Sigmoid colon (tissue), 7 donors: ENCODE measurements around the gene CREB3L2. TPM values are rescaled to one million over a fixed set of nuclear protein-coding genes. Genes with fewer than 3 reads are reported as not detected.

ENCODE experiments used
- DNase-seq: peaks from one replicate; pipeline ENCODE4 v3.0.0-alpha.2; 2019
- H3K27ac ChIP-seq, 4 donors: fragments of 200-600 bp; sonication (generic); one replicate each; pipeline ENCODE4 v1.5.1; 2016 to 2019; ENCODE audit warnings: mild to moderate bottlenecking in 1 of 4
- H3K27me3 ChIP-seq, 3 donors: fragments of 200-600 bp; sonication (generic); one replicate each; pipeline ENCODE4 v1.5.1; 2019; ENCODE audit warnings: mild to moderate bottlenecking in 1 of 3
- H3K36me3 ChIP-seq, 4 donors: fragments of 200-600 bp; sonication (generic); one replicate each; pipeline ENCODE4 v1.5.1; 2016 to 2019
- H3K4me1 ChIP-seq, 4 donors: fragments of 200-600 bp; sonication (generic); one replicate each; pipeline ENCODE4 v1.5.1; 2017 to 2019
- H3K4me3 ChIP-seq, 4 donors: fragments of 200-600 bp; sonication (generic); one replicate each; pipeline ENCODE4 v1.5.1; 2017 to 2019; ENCODE audit warnings: mild to moderate bottlenecking in 2 of 4, moderate library complexity in 1 of 4
- H3K9me3 ChIP-seq, 4 donors: fragments of 200-600 bp in 3 of 4; sonication (generic) in 3 of 4; one replicate each; pipeline versions ENCODE4 v1.5.1 to v1.6.1; 2013 to 2019
- CTCF ChIP-seq, 4 experiments: fragments of 450-650 bp in 3 of 4; fragments of 200-600 bp in 1 of 4; IDR thresholded peaks; one replicate each; pipeline ENCODE4 v1.5.1; 2016 to 2019; ENCODE audit warnings: antibody characterized with exemption in 4 of 4, mild to moderate bottlenecking in 3 of 4, moderate library complexity in 2 of 4
- EP300 ChIP-seq, 4 donors: sonication (generic); formaldehyde crosslinking; IDR thresholded peaks; one replicate each; pipeline ENCODE4 v1.6.1; 2017; ENCODE audit warnings: antibody characterized with exemption in 4 of 4
- POLR2A ChIP-seq, 2 donors: fragments of 450-650 bp; IDR thresholded peaks; one replicate each; pipeline ENCODE4 v1.6.1; 2016; ENCODE audit warnings: antibody characterized with exemption in 2 of 2, mild to moderate bottlenecking in 2 of 2, moderate library complexity in 2 of 2
- POLR2AphosphoS5 ChIP-seq, 4 donors: sonication (generic); formaldehyde crosslinking; IDR thresholded peaks; one replicate each; pipeline ENCODE4 v1.6.1; 2017; ENCODE audit warnings: antibody characterized with exemption in 4 of 4
- WGBS, 2 donors: extraction: QIAGEN DNeasy Blood & Tissue Kit; methylation state at CpG; one replicate each; pipeline ENCODE4 v1.1.7; 2013; 5-methylcytosine and 5-hydroxymethylcytosine counted together
- intact Hi-C: fragments of 100-400 bp; cut with DNase I; formaldehyde crosslinking; loops from one replicate; pipeline ENCODE4 v1.15.1; 2023
- polyA plus RNA-seq, 3 donors: library from polyadenylated mRNA; stranded (reverse); fragments of 200-250 nt; gene quantifications; one replicate each; pipeline ENCODE4 v1.2.3, GENCODE V29; 2013
- total RNA-seq, 4 donors: library from RNA; depleted of rRNA; stranded (reverse); fragments of >200 nt; gene quantifications; one replicate each; pipeline ENCODE4 v1.1.0, GENCODE V29; 2016
- donor health status: healthy with polysubstance abuse.
- donor health status: Bipolar disorder and iron deficiency.
- donor health status: healthy.

Gene CREB3L2
- total and polyA plus RNA-seq, 7 donors, result 3.0 to 41.3 (median 26.0) TPM

- intact Hi-C loops, result no loop called here
- 91 to 98% methylated on average over 1 of the region's 1 CpG for WGBS, 2 donors
- no peak overlapping the region for H3K4me3 ChIP-seq
- peaks cover 0 to 61% (median 14%) of the 10 kb centered on the region in 4 donors for H3K36me3 ChIP-seq
- DNase-seq, result no peak
- peaks cover 0 to 7% (median 3%) of the 10 kb centered on the region in 4 donors for H3K4me1 ChIP-seq
- no peaks in the 10 kb centered on the region for H3K9me3 ChIP-seq
- no peaks in the 10 kb centered on the region for H3K27me3 ChIP-seq
- no peak for TF ChIP-seq POLR2A (IDR thresholded peaks at IDR 0.05)
- no peak for TF ChIP-seq CTCF (IDR thresholded peaks at IDR 0.05)
- no peak for TF ChIP-seq POLR2AphosphoS5 (IDR thresholded peaks at IDR 0.05)
- TF ChIP-seq EP300 (IDR thresholded peaks at IDR 0.05), result no peak
- H3K27ac ChIP-seq, result no peak overlapping the region
These were observed 136.1 kb downstream of the CREB3L2 start for GRCh38 chr7:137865764-137866163.

- H3K36me3 ChIP-seq, result peaks cover 0 to 77% (median 14%) of the 10 kb centered on the region in 4 donors
- peaks cover 0 to 7% (median 2%) of the 10 kb centered on the region in 4 donors for H3K4me1 ChIP-seq
- 91 to 92% methylated on average over 2 of the region's 2 CpGs for WGBS, 2 donors
These were observed 138.9 kb downstream of the CREB3L2 start for GRCh38 chr7:137862964-137863363.

GRCh38 chr7:137862358-137862757 lies 139.5 kb downstream of the CREB3L2 start:
- Histone ChIP-seq H3K4me3 (no peak overlapping the region), H3K27ac (no peak overlapping the region), H3K27me3 (no peaks in the 10 kb centered on the region), H3K9me3 (no peaks in the 10 kb centered on the region), H3K4me1 (peaks cover 0 to 7% (median 2%) of the 10 kb centered on the region in 4 donors), H3K36me3 (peaks cover 0 to 72% (median 9%) of the 10 kb centered on the region in 4 donors)
- no peak for TF ChIP-seq EP300 (IDR thresholded peaks at IDR 0.05)
- no peak for TF ChIP-seq POLR2A (IDR thresholded peaks at IDR 0.05)
- no peak for TF ChIP-seq CTCF (IDR thresholded peaks at IDR 0.05)
- no peak for TF ChIP-seq POLR2AphosphoS5 (IDR thresholded peaks at IDR 0.05)
- DNase-seq, result no peak
- intact Hi-C loops, result no loop called here
- 41 to 71% methylated on average over 4 of the region's 4 CpGs for WGBS, 2 donors

More at GRCh38 chr7:137862964-137863363, 138.9 kb downstream of the CREB3L2 start:
- intact Hi-C loops, result no loop called here
- Histone ChIP-seq H3K9me3 (no peaks in the 10 kb centered on the region), H3K27me3 (no peaks in the 10 kb centered on the region), H3K4me3 (no peak overlapping the region), H3K27ac (no peak overlapping the region)
- DNase-seq, result no peak
- TF ChIP-seq POLR2AphosphoS5 (IDR thresholded peaks at IDR 0.05), result no peak
- TF ChIP-seq CTCF (IDR thresholded peaks at IDR 0.05), result no peak
- TF ChIP-seq POLR2A (IDR thresholded peaks at IDR 0.05), result no peak
- TF ChIP-seq EP300 (IDR thresholded peaks at IDR 0.05), result no peak

GRCh38 chr7:137860542-137860941 lies 141.3 kb downstream of the CREB3L2 start:
- TF ChIP-seq EP300 (IDR thresholded peaks at IDR 0.05) (no peak), POLR2A (IDR thresholded peaks at IDR 0.05) (no peak), CTCF (IDR thresholded peaks at IDR 0.05) (no peak), POLR2AphosphoS5 (IDR thresholded peaks at IDR 0.05) (no peak)
- Histone ChIP-seq H3K36me3 (peaks cover 0 to 54% (median 0%) of the 10 kb centered on the region in 4 donors), H3K27me3 (no peaks in the 10 kb centered on the region), H3K27ac (no peak overlapping the region), H3K4me1 (peaks cover 0 to 7% (median 2%) of the 10 kb centered on the region in 4 donors), H3K9me3 (no peaks in the 10 kb centered on the region), H3K4me3 (no peak overlapping the region)
- intact Hi-C loops, result no loop called here
- no peak for DNase-seq
- 95 to 98% methylated on average over 2 of the region's 2 CpGs for WGBS, 2 donors

GRCh38 chr7:137853053-137853452 lies 148.8 kb downstream of the CREB3L2 start:
- no peak for TF ChIP-seq POLR2A (IDR thresholded peaks at IDR 0.05)
- TF ChIP-seq EP300 (IDR thresholded peaks at IDR 0.05), result no peak
- TF ChIP-seq POLR2AphosphoS5 (IDR thresholded peaks at IDR 0.05), result no peak
- no peak for TF ChIP-seq CTCF (IDR thresholded peaks at IDR 0.05)
- WGBS, 2 donors, result 93 to 98% methylated on average over 1 of the region's 1 CpG
- DNase-seq, result no peak
- no peaks in the 10 kb centered on the region for H3K4me1 ChIP-seq
- H3K36me3 ChIP-seq, result peaks cover 0 to 9% (median 0%) of the 10 kb centered on the region in 4 donors
- H3K27ac ChIP-seq, result no peak overlapping the region
- no peak overlapping the region for H3K4me3 ChIP-seq
- H3K27me3 ChIP-seq, result peaks cover 0 to 2% (median 0%) of the 10 kb centered on the region in 3 donors
- intact Hi-C loops, result no loop called here
- H3K9me3 ChIP-seq, result no peaks in the 10 kb centered on the region
